ENCODE measurements around the gene CCDC137. TPM values are rescaled to one million over a fixed set of nuclear protein-coding genes. Genes with fewer than 3 reads are reported as not detected.

The CCDC137 gene
- total RNA-seq, 1 donor from 2014 or later, result 41.3 TPM

- ChIA-PET POLR2A (no interaction called here), CTCF (interaction anchor here (1.8 kb wide), 1 partner anchor 17 kb away, joined by 3 read pairs; the partner anchor contains the start of genes ARL16 and HGS)
- Mint-ChIP-seq H3K9me3 (no peaks in the 10 kb centered on the region), H3K4me1 (peaks cover 36% of the 10 kb centered on the region), H3K27me3 (no peaks in the 10 kb centered on the region), H3K27ac (no peak overlapping the region), H3K4me3 (peak overlapping the region; percentile 89), H3K36me3 (ENCODE audit: low read depth) (peaks cover 64% of the 10 kb centered on the region)
- intact Hi-C loops (cut with micrococcal nuclease), result no loop called here
- no peak for ATAC-seq (ENCODE audit: low read depth)
- DNase-seq, result no peak
- no peak for TF ChIP-seq CTCF (IDR thresholded peaks at IDR 0.05)
These were observed 34.1 kb downstream of the CCDC137 start for GRCh38 chr17:81700353-81701287.

- H3K27me3 Mint-ChIP-seq, result no peaks in the 10 kb centered on the region
- peak overlapping the region; percentile 89 for H3K4me3 Mint-ChIP-seq
- peaks cover 65% of the 10 kb centered on the region for H3K36me3 Mint-ChIP-seq (ENCODE audit: low read depth)
- peak overlapping the region; percentile 86 for H3K27ac Mint-ChIP-seq
- TF ChIP-seq CTCF (IDR thresholded peaks at IDR 0.05), result no peak
- ATAC-seq (ENCODE audit: low read depth), result no peak
- H3K9me3 Mint-ChIP-seq, result no peaks in the 10 kb centered on the region
- intact Hi-C loops (cut with micrococcal nuclease), result loop anchor here (2.0 kb wide), 1 partner anchor 35 kb away; the partner anchor contains the start of genes CCDC137 and OXLD1
- H3K4me1 Mint-ChIP-seq, result peaks cover 38% of the 10 kb centered on the region
- POLR2A ChIA-PET, result interaction anchor here (0.8 to 3.4 kb wide), 3 partner anchors 10 to 34 kb away, joined by 3 to 39 read pairs (median 25); partner anchors contain the start of genes ARL16, CCDC137, HGS and OXLD1
- CTCF ChIA-PET, result interaction anchor here (1.6 to 1.8 kb wide), 2 partner anchors 18 to 26 kb away, joined by 3 to 4 read pairs; partner anchors contain the start of genes ARL16 and HGS
- DNase-seq, result no peak
These were observed 34.9 kb downstream of the CCDC137 start for GRCh38 chr17:81701288-81702071.

- TF ChIP-seq CTCF (IDR thresholded peaks at IDR 0.05), result no peak
- POLR2A ChIA-PET, result interaction anchor here (0.6 to 3.4 kb wide), 21 partner anchors 8 to 480 kb away, joined by 3 to 39 read pairs (median 4); partner anchors contain the start of genes ACTG1, ARL16, CCDC137 and CEP131
- H3K4me3 Mint-ChIP-seq, result peak within 1 kb of the TSS; percentile 89
- no peaks in the 10 kb centered on the region for H3K27me3 Mint-ChIP-seq
- intact Hi-C loops (cut with micrococcal nuclease), result loop anchor here (1.0 to 2.0 kb wide), 5 partner anchors 9 to 157 kb away; partner anchors contain the start of genes ARL16, CCDC137, MCRIP1 and OXLD1
- H3K36me3 Mint-ChIP-seq (ENCODE audit: low read depth), result peaks cover 56% of the 10 kb centered on the region
- ATAC-seq (ENCODE audit: low read depth) (peak; percentile 94), DNase-seq (peak; percentile 84)
- CTCF ChIA-PET, result interaction anchor here (0.7 to 1.6 kb wide), 2 partner anchors 19 to 28 kb away, joined by 4 to 5 read pairs; partner anchors contain the start of genes ARL16 and HGS
- peaks cover 38% of the 10 kb centered on the region for H3K4me1 Mint-ChIP-seq
- peak within 1 kb of the TSS; percentile 86 for H3K27ac Mint-ChIP-seq
- H3K9me3 Mint-ChIP-seq, result no peaks in the 10 kb centered on the region
These were observed 36.6 kb downstream of the CCDC137 start, which contains the start of gene MRPL12 for GRCh38 chr17:81702934-81703746. TSS of gene MRPL12 (plus strand) at chr17:81703367. CDS start at chr17:81703502, 135 bp downstream.

- H3K9me3 Mint-ChIP-seq, result no peaks in the 10 kb centered on the region
- ATAC-seq (ENCODE audit: low read depth) (no peak), DNase-seq (no peak)
- CTCF ChIA-PET, result no interaction called here
- intact Hi-C loops (cut with micrococcal nuclease), result loop anchor here (1.0 to 2.0 kb wide), 5 partner anchors 8 to 156 kb away; partner anchors contain the start of genes ARL16, CCDC137, MCRIP1 and OXLD1
- peaks cover 38% of the 10 kb centered on the region for H3K4me1 Mint-ChIP-seq
- H3K27ac Mint-ChIP-seq, result peak overlapping the region; percentile 53
- H3K27me3 Mint-ChIP-seq, result no peaks in the 10 kb centered on the region
- POLR2A ChIA-PET, result interaction anchor here (0.6 to 3.4 kb wide), 17 partner anchors 8 to 481 kb away, joined by 3 to 39 read pairs (median 4); partner anchors contain the start of genes ACTG1, ARL16, CCDC137 and CEP131
- peak overlapping the region; percentile 83 for H3K4me3 Mint-ChIP-seq
- H3K36me3 Mint-ChIP-seq (ENCODE audit: low read depth), result peaks cover 48% of the 10 kb centered on the region
- no peak for TF ChIP-seq CTCF (IDR thresholded peaks at IDR 0.05)
These were observed 37.5 kb downstream of the CCDC137 start for GRCh38 chr17:81703747-81704654.
